Activated T-helper 17 cell treated with anti-CD3 and anti-CD28 coated beads, Interleukin-2, amount 50 U/mL, for 72 hours (primary cell): ENCODE results near the gene AGAP1. TPM values are rescaled to one million over a fixed set of nuclear protein-coding genes. Genes with fewer than 3 reads are reported as not detected.

Source experiments
- ATAC-seq: fragments of 150-1000 bp; cut with Tn5 transposase; replicated peaks from 2 replicates; pipeline ENCODE4 v1.10.0; 2021; ENCODE audit warnings: mild to moderate bottlenecking, moderate library complexity
- H3K27ac Mint-ChIP-seq: one replicate; pipeline ENCODE4 v1.8.0; 2022; ENCODE audit warnings: mixed read lengths
- H3K27me3 Mint-ChIP-seq: one replicate; pipeline ENCODE4 v1.8.0; 2022; ENCODE audit warnings: mixed read lengths
- H3K36me3 Mint-ChIP-seq: one replicate; pipeline ENCODE4 v1.8.0; 2022; ENCODE audit warnings: low read depth, mild to moderate bottlenecking, mixed read lengths
- H3K4me1 Mint-ChIP-seq: one replicate; pipeline ENCODE4 v1.8.0; 2022; ENCODE audit warnings: mixed read lengths
- H3K4me3 Mint-ChIP-seq: one replicate; pipeline ENCODE4 v1.8.0; 2022; ENCODE audit warnings: mild to moderate bottlenecking, mixed read lengths
- H3K9me3 Mint-ChIP-seq: one replicate; pipeline ENCODE4 v1.8.0; 2022; ENCODE audit warnings: mixed read lengths
- total RNA-seq, 2 donors: library from RNA; stranded (reverse); gene quantifications; one replicate each; pipeline ENCODE4 v1.2.3, GENCODE V29; 2022

AGAP1 gene
- total RNA-seq, 2 donors from 2014 or later, result 2.2 to 5.3 TPM

- ATAC-seq, result no peak
- Mint-ChIP-seq H3K36me3 (no peaks in the 10 kb centered on the region), H3K9me3 (no peaks in the 10 kb centered on the region), H3K27me3 (no peaks in the 10 kb centered on the region), H3K27ac (no peak overlapping the region), H3K4me1 (no peaks in the 10 kb centered on the region), H3K4me3 (no peak overlapping the region)
Observed at GRCh38 chr2:235963853-235964577, 470.2 kb downstream of the AGAP1 start.

DNA sequence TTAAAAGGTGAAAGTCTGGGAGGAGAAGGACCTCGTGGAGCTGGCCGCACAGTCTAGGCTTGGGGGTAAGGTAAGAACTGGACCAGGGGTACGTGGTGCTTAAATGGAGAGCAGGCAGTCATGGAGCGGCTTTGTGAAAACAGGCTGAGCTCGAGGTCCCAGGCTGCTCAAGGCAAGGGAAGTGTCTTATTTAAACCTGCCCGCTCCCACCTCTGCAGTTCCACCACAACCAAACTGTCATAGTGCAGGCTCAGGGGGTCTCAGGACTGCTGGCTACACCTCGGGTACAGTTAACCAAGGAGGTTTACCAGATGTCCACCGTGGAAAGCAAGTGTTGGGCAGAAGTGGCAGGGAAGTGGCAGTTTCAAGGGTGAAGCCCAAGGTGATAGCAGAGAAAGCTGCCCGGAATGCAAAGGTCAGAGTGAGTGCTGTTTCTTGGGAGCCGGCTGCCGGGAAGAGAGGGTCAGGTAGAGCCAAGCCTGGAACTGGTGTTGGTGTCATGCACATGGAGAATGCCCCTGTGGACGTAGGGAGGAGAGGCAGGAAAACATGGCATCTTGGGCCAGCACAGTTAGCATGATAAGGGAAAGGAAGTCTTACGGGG is 471.0 kb downstream of the AGAP1 start:
- no peaks in the 10 kb centered on the region for H3K36me3 Mint-ChIP-seq

GRCh38 chr2:235966396-235966795 is 472.6 kb downstream of the AGAP1 start:
- no peaks in the 10 kb centered on the region for H3K36me3 Mint-ChIP-seq
- no peak for ATAC-seq

More for the DNA sequence above, 471.0 kb downstream of the AGAP1 start:
- no peaks in the 10 kb centered on the region for H3K9me3 Mint-ChIP-seq
- no peak for ATAC-seq
- H3K27me3 Mint-ChIP-seq, result no peaks in the 10 kb centered on the region
- no peaks in the 10 kb centered on the region for H3K4me1 Mint-ChIP-seq
- no peak overlapping the region for H3K4me3 Mint-ChIP-seq
- no peak overlapping the region for H3K27ac Mint-ChIP-seq

GRCh38 chr2:235966932-235967757 is 473.3 kb downstream of the AGAP1 start:
- no peak for ATAC-seq
- Mint-ChIP-seq H3K27me3 (no peaks in the 10 kb centered on the region), H3K4me1 (no peaks in the 10 kb centered on the region), H3K9me3 (no peaks in the 10 kb centered on the region), H3K27ac (no peak overlapping the region), H3K36me3 (no peaks in the 10 kb centered on the region), H3K4me3 (no peak overlapping the region)

More at GRCh38 chr2:235966396-235966795, 472.6 kb downstream of the AGAP1 start:
- H3K4me3 Mint-ChIP-seq, result no peak overlapping the region
- H3K9me3 Mint-ChIP-seq, result no peaks in the 10 kb centered on the region
- no peaks in the 10 kb centered on the region for H3K4me1 Mint-ChIP-seq
- no peak overlapping the region for H3K27ac Mint-ChIP-seq
- no peaks in the 10 kb centered on the region for H3K27me3 Mint-ChIP-seq

- no peaks in the 10 kb centered on the region for H3K9me3 Mint-ChIP-seq
- ATAC-seq, result no peak
Observed at GRCh38 chr2:235968155-235968554, 474.3 kb downstream of the AGAP1 start.

GRCh38 chr2:235968616-235969324 is 474.9 kb downstream of the AGAP1 start:
- no peaks in the 10 kb centered on the region for H3K9me3 Mint-ChIP-seq
- no peaks in the 10 kb centered on the region for H3K4me1 Mint-ChIP-seq
- no peak overlapping the region for H3K4me3 Mint-ChIP-seq
- no peak overlapping the region for H3K27ac Mint-ChIP-seq
- no peaks in the 10 kb centered on the region for H3K36me3 Mint-ChIP-seq
- H3K27me3 Mint-ChIP-seq, result no peaks in the 10 kb centered on the region
- ATAC-seq, result no peak

More at GRCh38 chr2:235968155-235968554, 474.3 kb downstream of the AGAP1 start:
- H3K36me3 Mint-ChIP-seq, result no peaks in the 10 kb centered on the region
- H3K27ac Mint-ChIP-seq, result no peak overlapping the region
- H3K4me3 Mint-ChIP-seq, result no peak overlapping the region
- H3K4me1 Mint-ChIP-seq, result no peaks in the 10 kb centered on the region
- no peaks in the 10 kb centered on the region for H3K27me3 Mint-ChIP-seq

GRCh38 chr2:235970204-235971040 is 476.6 kb downstream of the AGAP1 start:
- Mint-ChIP-seq H3K4me1 (no peaks in the 10 kb centered on the region), H3K9me3 (no peaks in the 10 kb centered on the region), H3K36me3 (no peaks in the 10 kb centered on the region), H3K4me3 (no peak overlapping the region), H3K27me3 (no peaks in the 10 kb centered on the region), H3K27ac (no peak overlapping the region)
- ATAC-seq, result no peak

GRCh38 chr2:235976516-235976915 is 482.7 kb downstream of the AGAP1 start:
- ATAC-seq, result no peak
- Mint-ChIP-seq H3K27ac (no peak overlapping the region), H3K4me1 (no peaks in the 10 kb centered on the region), H3K36me3 (no peaks in the 10 kb centered on the region), H3K9me3 (no peaks in the 10 kb centered on the region), H3K27me3 (peaks cover 4% of the 10 kb centered on the region), H3K4me3 (no peak overlapping the region)

DNA sequence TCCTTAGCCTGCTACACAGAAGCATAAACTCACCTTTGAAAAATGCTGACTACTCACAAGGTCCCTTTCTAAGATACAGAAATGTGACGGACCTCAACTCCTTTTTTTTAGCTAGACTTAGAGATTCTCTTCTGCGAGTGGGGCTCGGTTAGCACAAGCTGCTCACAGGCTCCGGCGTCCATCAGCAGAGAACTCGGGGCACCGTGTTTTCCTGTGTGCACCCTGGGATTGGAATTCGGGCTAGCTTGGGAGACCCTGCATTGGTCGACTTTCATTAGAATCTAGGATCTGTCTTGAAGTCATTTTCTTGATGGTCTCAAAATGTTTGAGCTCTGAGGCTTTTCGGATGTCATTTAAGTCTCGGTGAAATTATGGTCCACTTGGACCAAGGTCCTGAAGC is 483.1 kb downstream of the AGAP1 start:
- Mint-ChIP-seq H3K36me3 (no peaks in the 10 kb centered on the region), H3K27ac (no peak overlapping the region), H3K4me1 (no peaks in the 10 kb centered on the region), H3K9me3 (no peaks in the 10 kb centered on the region), H3K27me3 (peaks cover 4% of the 10 kb centered on the region), H3K4me3 (no peak overlapping the region)
- ATAC-seq, result no peak

DNA sequence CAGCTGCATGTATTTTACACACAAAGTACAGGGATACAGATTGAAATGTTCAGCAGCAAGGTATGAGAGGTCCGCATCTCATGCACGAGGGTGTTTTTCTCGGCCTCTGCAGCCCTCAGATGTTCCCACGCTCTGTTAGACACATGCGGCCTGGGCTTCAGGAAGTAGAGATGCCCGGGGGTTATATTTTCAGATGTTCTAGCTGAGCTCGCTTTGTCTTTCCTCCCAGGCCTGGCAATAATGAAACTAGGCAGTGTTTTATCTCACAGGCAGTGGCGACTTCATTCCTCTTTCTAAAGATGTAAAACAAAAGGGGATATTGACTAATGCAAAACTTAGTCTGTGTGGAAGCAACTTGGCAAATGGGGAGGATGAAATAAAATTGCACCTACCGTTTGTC is 483.6 kb downstream of the AGAP1 start:
- no peak overlapping the region for H3K27ac Mint-ChIP-seq
- H3K4me3 Mint-ChIP-seq, result no peak overlapping the region
- no peaks in the 10 kb centered on the region for H3K9me3 Mint-ChIP-seq
- H3K27me3 Mint-ChIP-seq, result peaks cover 4% of the 10 kb centered on the region
- H3K36me3 Mint-ChIP-seq, result no peaks in the 10 kb centered on the region
- no peaks in the 10 kb centered on the region for H3K4me1 Mint-ChIP-seq
- ATAC-seq, result no peak

DNA sequence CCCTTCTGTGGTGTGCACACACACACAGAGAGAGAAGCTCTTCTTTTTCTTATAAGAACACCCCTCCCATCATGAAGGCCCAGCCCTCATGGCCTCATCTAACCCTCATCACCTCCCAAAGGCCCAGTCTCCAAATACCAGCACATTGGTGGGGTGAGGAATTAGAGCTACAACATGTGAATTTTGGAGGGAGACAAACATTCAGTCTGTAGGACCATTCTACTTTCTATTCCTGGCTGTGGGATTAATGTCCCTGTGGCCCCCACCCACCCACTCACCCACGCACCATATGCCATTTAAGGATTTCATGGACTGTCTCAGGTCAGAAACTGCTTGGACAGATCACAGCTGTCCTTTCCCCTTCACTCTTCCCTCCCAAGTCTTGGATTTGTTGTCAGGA is 484.2 kb downstream of the AGAP1 start:
- Mint-ChIP-seq H3K4me3 (no peak overlapping the region), H3K27me3 (peaks cover 4% of the 10 kb centered on the region), H3K36me3 (no peaks in the 10 kb centered on the region), H3K27ac (no peak overlapping the region), H3K9me3 (no peaks in the 10 kb centered on the region), H3K4me1 (no peaks in the 10 kb centered on the region)
- no peak for ATAC-seq

- H3K9me3 Mint-ChIP-seq, result no peaks in the 10 kb centered on the region
- H3K4me1 Mint-ChIP-seq, result no peaks in the 10 kb centered on the region
- H3K27ac Mint-ChIP-seq, result no peak overlapping the region
- no peak for ATAC-seq
- no peaks in the 10 kb centered on the region for H3K36me3 Mint-ChIP-seq
- H3K4me3 Mint-ChIP-seq, result no peak overlapping the region
- peaks cover 4% of the 10 kb centered on the region for H3K27me3 Mint-ChIP-seq
Observed at GRCh38 chr2:235979037-235979436, 485.2 kb downstream of the AGAP1 start.

GRCh38 chr2:235979753-235980435 is 486.1 kb downstream of the AGAP1 start:
- Mint-ChIP-seq H3K36me3 (no peaks in the 10 kb centered on the region), H3K4me3 (no peak overlapping the region), H3K4me1 (no peaks in the 10 kb centered on the region), H3K27me3 (peaks cover 4% of the 10 kb centered on the region), H3K27ac (no peak overlapping the region), H3K9me3 (no peaks in the 10 kb centered on the region)
- ATAC-seq, result no peak
